ENCODE results near the gene EIF3L.

The EIF3L gene

GRCh38 chr22:37802310-37803194 lies 46.7 kb upstream of the EIF3L start:
- TF ChIP-seq CTCF (IDR thresholded peaks at IDR 0.05; ENCODE audit: insufficient read depth, low read length, poor library complexity, severe bottlenecking) (no peak), EZH2phosphoT487 (conservative IDR thresholded peaks at IDR 0.05; ENCODE audit: low read length) (no peak)
- no peaks in the 10 kb centered on the region for H3K79me2 ChIP-seq (ENCODE audit: insufficient read depth, low read length)
- H3K4me3 ChIP-seq (ENCODE audit: insufficient read depth, low read length, poor library complexity, severe bottlenecking): no peak overlapping the region
- H4K20me1 ChIP-seq (ENCODE audit: low read depth, low read length): no peaks in the 10 kb centered on the region
- no peaks in the 10 kb centered on the region for H3K9me2 ChIP-seq (replicated peaks; ENCODE audit: insufficient read depth, low read length)
- H3K9me3 ChIP-seq (ENCODE audit: insufficient read depth, low read length): no peaks in the 10 kb centered on the region
- no peak overlapping the region for H2AFZ ChIP-seq (ENCODE audit: low read depth, low read length, severe bottlenecking)
- H3K27me3 ChIP-seq (ENCODE audit: low read length): 0 out of 2 replicates have a peak, but pooled peaks cover 3% of the 10 kb centered on the region
- no peak overlapping the region for H3K9ac ChIP-seq (ENCODE audit: low read length)
- H3K27ac ChIP-seq (ENCODE audit: low read depth, low read length): no peak overlapping the region
- H3K36me3 ChIP-seq (ENCODE audit: low read length): no peaks in the 10 kb centered on the region
- no peak overlapping the region for H3K4me2 ChIP-seq (ENCODE audit: low read depth, low read length, poor library complexity, severe bottlenecking)
- H3F3A ChIP-seq (ENCODE audit: insufficient read depth): peaks cover 4% of the 10 kb centered on the region; the same call in 1 of the 2 replicates

GRCh38 chr22:37803195-37803638 lies 46.0 kb upstream of the EIF3L start:
- Histone ChIP-seq H4K20me1 (ENCODE audit: low read depth, low read length) (no peaks in the 10 kb centered on the region), H3K27me3 (ENCODE audit: low read length) (0 out of 2 replicates have a peak, but pooled peaks cover 3% of the 10 kb centered on the region), H3K36me3 (ENCODE audit: low read length) (no peaks in the 10 kb centered on the region), H3K9ac (ENCODE audit: low read length) (no peak overlapping the region), H3K4me2 (ENCODE audit: low read depth, low read length, poor library complexity, severe bottlenecking) (no peak overlapping the region), H2AFZ (ENCODE audit: low read depth, low read length, severe bottlenecking) (no peak overlapping the region), H3K27ac (ENCODE audit: low read depth, low read length) (no peak overlapping the region), H3K79me2 (ENCODE audit: insufficient read depth, low read length) (no peaks in the 10 kb centered on the region), H3K4me3 (ENCODE audit: insufficient read depth, low read length, poor library complexity, severe bottlenecking) (no peak overlapping the region), H3F3A (ENCODE audit: insufficient read depth) (peaks cover 4% of the 10 kb centered on the region; the same call in 1 of the 2 replicates), H3K9me2 (replicated peaks; ENCODE audit: insufficient read depth, low read length) (no peaks in the 10 kb centered on the region), H3K9me3 (ENCODE audit: insufficient read depth, low read length) (no peaks in the 10 kb centered on the region)
- TF ChIP-seq CTCF (IDR thresholded peaks at IDR 0.05; ENCODE audit: insufficient read depth, low read length, poor library complexity, severe bottlenecking) (no peak), EZH2phosphoT487 (conservative IDR thresholded peaks at IDR 0.05; ENCODE audit: low read length) (no peak)

GRCh38 chr22:37803639-37804351 lies 45.4 kb upstream of the EIF3L start:
- Histone ChIP-seq H3K4me3 (ENCODE audit: insufficient read depth, low read length, poor library complexity, severe bottlenecking) (no peak overlapping the region), H3K27ac (ENCODE audit: low read depth, low read length) (no peak overlapping the region)

More at GRCh38 chr22:37803639-37804351, 45.4 kb upstream of the EIF3L start:
- TF ChIP-seq CTCF (IDR thresholded peaks at IDR 0.05; ENCODE audit: insufficient read depth, low read length, poor library complexity, severe bottlenecking) (no peak), EZH2phosphoT487 (conservative IDR thresholded peaks at IDR 0.05; ENCODE audit: low read length) (no peak)
- Histone ChIP-seq H3K4me2 (ENCODE audit: low read depth, low read length, poor library complexity, severe bottlenecking) (no peak overlapping the region), H3K27me3 (ENCODE audit: low read length) (0 out of 2 replicates have a peak, but pooled peaks cover 3% of the 10 kb centered on the region), H3K36me3 (ENCODE audit: low read length) (no peaks in the 10 kb centered on the region), H3K79me2 (ENCODE audit: insufficient read depth, low read length) (no peaks in the 10 kb centered on the region), H4K20me1 (ENCODE audit: low read depth, low read length) (no peaks in the 10 kb centered on the region), H3K9ac (ENCODE audit: low read length) (no peak overlapping the region), H3F3A (ENCODE audit: insufficient read depth) (peaks cover 4% of the 10 kb centered on the region; the same call in 1 of the 2 replicates), H3K9me3 (ENCODE audit: insufficient read depth, low read length) (no peaks in the 10 kb centered on the region), H2AFZ (ENCODE audit: low read depth, low read length, severe bottlenecking) (no peak overlapping the region), H3K9me2 (replicated peaks; ENCODE audit: insufficient read depth, low read length) (no peaks in the 10 kb centered on the region)
